HG02885 (cell line): ENCODE measurements around the gene BSN.

Experiments
- ATAC-seq: cut with Tn5 transposase; IDR thresholded peaks from one replicate; pipeline ENCODE4 v1.9.1; 2021; ENCODE audit warnings: mild to moderate bottlenecking; ENCODE audit not compliant: unreplicated experiment, poor library complexity

BSN gene

GRCh38 chr3:49591615-49592014 lies 37.3 kb downstream of the BSN start:
- ATAC-seq, result no peak

GRCh38 chr3:49593041-49593440 lies 38.8 kb downstream of the BSN start:
- no peak for ATAC-seq

GRCh38 chr3:49600781-49601180 lies 46.5 kb downstream of the BSN start:
- no peak for ATAC-seq

GRCh38 chr3:49601358-49602048 lies 47.2 kb downstream of the BSN start:
- no peak for ATAC-seq

- ATAC-seq, result no peak
These were observed 47.8 kb downstream of the BSN start for GRCh38 chr3:49602049-49602554.

- no peak for ATAC-seq
These were observed 48.7 kb downstream of the BSN start for GRCh38 chr3:49602877-49603411.

GRCh38 chr3:49606427-49606826 lies 52.1 kb downstream of the BSN start:
- no peak for ATAC-seq

GRCh38 chr3:49607105-49607591 lies 52.9 kb downstream of the BSN start:
- no peak for ATAC-seq

GRCh38 chr3:49607796-49608195 lies 53.5 kb downstream of the BSN start:
- ATAC-seq, result no peak

GRCh38 chr3:49609314-49609713 lies 55.0 kb downstream of the BSN start:
- ATAC-seq, result no peak

- no peak for ATAC-seq
These were observed 55.5 kb downstream of the BSN start for GRCh38 chr3:49609815-49610214.

GRCh38 chr3:49610666-49611280 lies 56.5 kb downstream of the BSN start:
- no peak for ATAC-seq

- no peak for ATAC-seq
These were observed 57.0 kb downstream of the BSN start for GRCh38 chr3:49611291-49611690.

- no peak for ATAC-seq
These were observed 57.4 kb downstream of the BSN start for GRCh38 chr3:49611719-49612118.

GRCh38 chr3:49614936-49615335 lies 60.7 kb downstream of the BSN start:
- ATAC-seq, result no peak

GRCh38 chr3:49616061-49616460 lies 61.8 kb downstream of the BSN start:
- no peak for ATAC-seq

- ATAC-seq, result no peak
These were observed 62.2 kb downstream of the BSN start for GRCh38 chr3:49616491-49616941.

- no peak for ATAC-seq
These were observed 63.2 kb downstream of the BSN start for GRCh38 chr3:49617390-49618013.

- no peak for ATAC-seq
These were observed 64.1 kb downstream of the BSN start for GRCh38 chr3:49618412-49618811.

- ATAC-seq, result no peak
These were observed 65.4 kb downstream of the BSN start for GRCh38 chr3:49619649-49620048.

GRCh38 chr3:49620728-49621127 lies 66.5 kb downstream of the BSN start:
- ATAC-seq, result no peak
